Activated B cell treated with CpG ODN at 0.5 μM for 24 hours (primary cell): ENCODE results near the gene KIF27. TPM values are rescaled to one million over a fixed set of nuclear protein-coding genes. Genes with fewer than 3 reads are reported as not detected.
A peak's percentile ranks its signal among the peaks of the same experiment; 100 is the strongest.
"Not testable (repeated sequence)": the region's sequence is repeated elsewhere in the genome, so short reads cannot be mapped to it uniquely, and the experiment has no call there.

ENCODE experiments used
- ATAC-seq: fragments of 200-7000 bp; cut with Tn5 transposase; one replicate; pipeline ENCODE4 v1.10.0; 2021; ENCODE audit warnings: low read depth, mild to moderate bottlenecking, moderate library complexity
- CTCF ChIA-PET: fragments of 350-600 bp; sonication (Branson Sonifier 250); formaldehyde crosslinking; loops from one replicate; lab custom pipeline; 2021; ENCODE audit warnings: antibody characterized with exemption; lab: Charles Lee
- POLR2A ChIA-PET: fragments of 350-600 bp; sonication (Branson Sonifier 250); formaldehyde crosslinking; loops from one replicate; lab custom pipeline; 2021; ENCODE audit warnings: antibody characterized with exemption; lab: Charles Lee
- DNase-seq: peaks from one replicate; pipeline ENCODE4 v3.0.0; 2022
- H3K27ac Mint-ChIP-seq: one replicate; pipeline ENCODE4 v1.8.0; 2020; ENCODE audit warnings: mixed read lengths
- H3K27me3 Mint-ChIP-seq: one replicate; pipeline ENCODE4 v1.8.0; 2021; ENCODE audit warnings: mixed read lengths
- H3K36me3 Mint-ChIP-seq: one replicate; pipeline ENCODE4 v1.8.0; 2021; ENCODE audit warnings: low read depth, mixed read lengths
- H3K4me1 Mint-ChIP-seq: one replicate; pipeline ENCODE4 v1.8.0; 2021; ENCODE audit warnings: mixed read lengths
- H3K4me3 Mint-ChIP-seq: one replicate; pipeline ENCODE4 v1.8.0; 2020; ENCODE audit warnings: mild to moderate bottlenecking, mixed read lengths
- H3K9me3 Mint-ChIP-seq: one replicate; pipeline ENCODE4 v1.8.0; 2020; ENCODE audit warnings: mixed read lengths
- CTCF ChIP-seq: fragments of 200-600 bp; IDR thresholded peaks from one replicate; pipeline ENCODE4 v1.8.0; 2022; ENCODE audit warnings: antibody characterized with exemption, mild to moderate bottlenecking
- intact Hi-C: fragments of 100-400 bp; cut with micrococcal nuclease; formaldehyde crosslinking; loops from one replicate; pipeline ENCODE4 v1.15.1; 2024
- total RNA-seq: library from RNA; stranded (reverse); gene quantifications from 2 replicates; pipeline ENCODE4 v1.2.3, GENCODE V29; 2022

KIF27 gene
- total RNA-seq, 1 donor from 2014 or later: 5.1 TPM

GRCh38 chr9:83920469-83920926 is 734 bp downstream of the KIF27 start:
- ChIA-PET CTCF (interaction anchor here (0.8 to 1.7 kb wide), 6 partner anchors 17 to 341 kb away, joined by 3 to 4 read pairs (median 4); no protein-coding TSS in a partner anchor), POLR2A (interaction anchor here (0.6 to 2.3 kb wide), 8 partner anchors 9 to 1690 kb away, joined by 3 to 41 read pairs (median 8); partner anchors contain the start of genes HNRNPK, IDNK, RMI1 and UBQLN1)
- peak overlapping the region; percentile 91 for H3K4me3 Mint-ChIP-seq
- no peaks in the 10 kb centered on the region for H3K9me3 Mint-ChIP-seq
- ATAC-seq (peak; percentile 25), DNase-seq (no peak)
- intact Hi-C loops: loop anchor here (2.0 kb wide), 1 partner anchor 298 kb away; the partner anchor contains the start of gene IDNK
- H3K4me1 Mint-ChIP-seq: peaks cover 19% of the 10 kb centered on the region
- peaks cover 2% of the 10 kb centered on the region for H3K36me3 Mint-ChIP-seq
- TF ChIP-seq CTCF: no peak
- H3K27ac Mint-ChIP-seq: peak overlapping the region; percentile 94
- no peaks in the 10 kb centered on the region for H3K27me3 Mint-ChIP-seq

- ChIA-PET CTCF (interaction anchor here (1.3 to 1.7 kb wide), 2 partner anchors 8 to 296 kb away, joined by 3 to 6 read pairs; no protein-coding TSS in a partner anchor), POLR2A (no interaction called here)
- DNase-seq: no peak
- TF ChIP-seq CTCF: no peak
- peaks cover 19% of the 10 kb centered on the region for H3K4me1 Mint-ChIP-seq
- intact Hi-C loops: no loop called here
- H3K36me3 Mint-ChIP-seq: peaks cover 2% of the 10 kb centered on the region
- no peaks in the 10 kb centered on the region for H3K9me3 Mint-ChIP-seq
- no peak for ATAC-seq
- no peaks in the 10 kb centered on the region for H3K27me3 Mint-ChIP-seq
- H3K4me3 Mint-ChIP-seq: no peak overlapping the region
- no peak overlapping the region for H3K27ac Mint-ChIP-seq
Measured at GRCh38 chr9:83919111-83919510, 2.1 kb downstream of the KIF27 start.

GRCh38 chr9:83912194-83912593 is 9.0 kb downstream of the KIF27 start:
- intact Hi-C loops: loop anchor here (2.0 to 5.0 kb wide), 2 partner anchors 330 to 577 kb away; no protein-coding TSS in a partner anchor
- H3K4me3 Mint-ChIP-seq, H3K27me3 Mint-ChIP-seq, H3K36me3 Mint-ChIP-seq, POLR2A ChIA-PET, H3K9me3 Mint-ChIP-seq, H3K27ac Mint-ChIP-seq, H3K4me1 Mint-ChIP-seq, DNase-seq: not testable (repeated sequence)
- CTCF ChIA-PET: interaction anchor here (0.8 to 3.1 kb wide), 5 partner anchors 246 to 578 kb away, joined by 3 to 16 read pairs (median 4); no protein-coding TSS in a partner anchor
- peak; percentile 69 for ATAC-seq

- Mint-ChIP-seq H3K9me3 (no peaks in the 10 kb centered on the region), H3K4me3 (no peak overlapping the region), H3K27ac (no peak overlapping the region), H3K27me3 (no peaks in the 10 kb centered on the region), H3K4me1 (no peaks in the 10 kb centered on the region), H3K36me3 (peaks cover 8% of the 10 kb centered on the region)
- ChIA-PET CTCF (no interaction called here), POLR2A (no interaction called here)
- no peak for TF ChIP-seq CTCF
- ATAC-seq (no peak), DNase-seq (no peak)
- intact Hi-C loops: no loop called here
Measured at GRCh38 chr9:83906144-83906543, 15.1 kb downstream of the KIF27 start.

- intact Hi-C loops, H3K27ac Mint-ChIP-seq, H3K27me3 Mint-ChIP-seq, CTCF ChIA-PET, H3K36me3 Mint-ChIP-seq, ATAC-seq, DNase-seq, POLR2A ChIA-PET, H3K4me3 Mint-ChIP-seq, H3K4me1 Mint-ChIP-seq, H3K9me3 Mint-ChIP-seq: not testable (repeated sequence)
Measured at GRCh38 chr9:83900615-83901014, 20.6 kb downstream of the KIF27 start.

GRCh38 chr9:83894301-83894700 is 26.9 kb downstream of the KIF27 start:
- H3K36me3 Mint-ChIP-seq, CTCF ChIA-PET, POLR2A ChIA-PET, intact Hi-C loops, H3K27me3 Mint-ChIP-seq, DNase-seq, H3K4me3 Mint-ChIP-seq, H3K27ac Mint-ChIP-seq, H3K9me3 Mint-ChIP-seq, ATAC-seq, H3K4me1 Mint-ChIP-seq: not testable (repeated sequence)

GRCh38 chr9:83886498-83886897 is 34.7 kb downstream of the KIF27 start:
- H3K27me3 Mint-ChIP-seq, H3K4me1 Mint-ChIP-seq, H3K4me3 Mint-ChIP-seq, POLR2A ChIA-PET, H3K27ac Mint-ChIP-seq, DNase-seq, ATAC-seq, CTCF ChIA-PET, intact Hi-C loops, H3K9me3 Mint-ChIP-seq: not testable (repeated sequence)
- H3K36me3 Mint-ChIP-seq: peaks cover 10% of the 10 kb centered on the region

- H3K27ac Mint-ChIP-seq, CTCF ChIA-PET, POLR2A ChIA-PET, H3K9me3 Mint-ChIP-seq, H3K4me3 Mint-ChIP-seq, H3K27me3 Mint-ChIP-seq, DNase-seq, intact Hi-C loops, H3K4me1 Mint-ChIP-seq, ATAC-seq: not testable (repeated sequence)
- H3K36me3 Mint-ChIP-seq: peaks cover 10% of the 10 kb centered on the region
Measured at GRCh38 chr9:83885559-83886240, 35.5 kb downstream of the KIF27 start.

GRCh38 chr9:83881687-83882408 is 39.4 kb downstream of the KIF27 start:
- POLR2A ChIA-PET, CTCF ChIA-PET, DNase-seq, H3K27ac Mint-ChIP-seq, H3K9me3 Mint-ChIP-seq, intact Hi-C loops, H3K4me1 Mint-ChIP-seq, ATAC-seq, H3K27me3 Mint-ChIP-seq, H3K4me3 Mint-ChIP-seq: not testable (repeated sequence)
- peaks cover 11% of the 10 kb centered on the region for H3K36me3 Mint-ChIP-seq
